ENCODE measurements around the gene HNRNPA1L2.
A peak's percentile ranks its signal among the peaks of the same experiment; 100 is the strongest.

HNRNPA1L2 gene

DNA sequence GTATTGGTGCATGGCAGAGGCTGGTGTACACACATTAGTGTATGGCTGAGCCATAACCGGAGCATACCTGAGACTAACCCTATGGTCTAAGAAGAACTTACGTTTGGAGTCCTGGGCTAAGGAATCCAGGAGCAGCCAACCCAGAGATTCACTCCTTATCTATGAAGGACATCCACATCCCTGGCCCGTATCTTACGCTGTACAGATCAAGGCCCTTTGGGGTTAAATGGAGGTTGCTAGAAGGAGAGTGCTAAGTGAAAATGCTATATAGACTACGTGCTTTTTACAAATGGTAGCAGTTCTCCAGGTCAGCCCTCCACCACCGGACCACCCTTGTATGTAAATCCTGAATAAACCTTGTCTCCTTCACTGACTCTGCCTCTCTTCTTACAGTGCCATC is 8.5 kb downstream of the HNRNPA1L2 start:
- DNase-seq, result peak; percentile 7

- no peak for DNase-seq
Observed at GRCh38 chr13:52651897-52652195, 9.6 kb downstream of the HNRNPA1L2 start.

DNA sequence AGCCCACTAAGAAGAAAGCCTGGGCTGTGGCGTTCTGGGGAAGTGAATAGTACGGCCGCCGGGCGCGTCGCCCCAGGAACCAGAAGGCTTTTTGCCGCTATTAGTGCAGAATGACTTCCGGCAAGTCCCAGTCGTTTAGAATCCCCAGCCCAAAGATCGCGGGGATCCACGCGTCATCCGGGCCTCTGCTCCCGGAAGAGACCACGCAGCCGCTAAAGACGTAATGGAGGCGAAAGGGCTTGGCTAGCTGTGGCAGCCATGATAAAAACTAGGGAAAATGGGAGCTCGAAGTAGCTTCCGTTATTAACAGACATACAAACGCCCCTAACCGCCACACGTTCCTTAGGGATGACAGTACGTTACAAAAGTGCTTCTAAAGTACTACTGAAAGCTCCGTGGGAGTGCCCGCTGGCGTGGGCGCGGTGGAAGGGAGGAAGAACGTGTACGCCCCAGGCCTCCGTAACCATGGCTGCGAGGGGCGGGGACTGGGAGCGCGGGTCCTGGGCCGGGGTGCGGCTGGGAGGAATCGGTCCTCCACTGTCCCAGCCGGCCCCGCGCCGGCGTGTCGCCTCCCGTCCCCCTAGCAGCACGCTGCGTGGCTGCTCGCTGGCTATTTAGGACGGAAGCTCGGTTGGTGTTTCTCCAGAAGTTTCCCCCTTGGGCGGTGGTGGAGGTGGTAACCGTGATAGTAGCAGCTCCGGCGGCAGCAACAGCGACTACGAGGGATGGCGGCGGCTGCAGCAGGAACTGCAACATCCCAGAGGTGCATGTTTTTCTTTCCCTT is 10.2 kb downstream of the HNRNPA1L2 start, which contains the start of gene SUGT1:
Gene SUGT1, plus strand, starts transcription at position 641 of the 784 bp plus-strand sequence. Its CDS starts 85 bp downstream, at position 726.
- DNase-seq, result peak; percentile 99

DNA sequence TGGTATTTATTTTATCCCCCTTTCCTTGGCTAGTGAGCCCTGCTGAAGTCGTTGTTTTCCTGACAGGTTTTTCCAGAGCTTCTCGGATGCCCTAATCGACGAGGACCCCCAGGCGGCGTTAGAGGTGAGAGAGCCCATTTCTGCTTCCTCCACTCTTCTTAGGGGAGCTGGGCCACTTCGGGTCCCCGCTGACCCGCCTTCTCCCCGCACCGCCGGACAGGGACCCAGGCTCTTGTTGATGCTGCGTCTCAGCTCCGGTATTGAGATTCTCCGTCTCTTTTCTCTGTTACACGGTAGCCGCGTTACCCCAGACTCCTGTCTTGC is 10.7 kb downstream of the HNRNPA1L2 start:
- DNase-seq, result no peak

- no peak for DNase-seq
Observed at GRCh38 chr13:52659340-52659739, 17.1 kb downstream of the HNRNPA1L2 start.

GRCh38 chr13:52664272-52664671 is 22.0 kb downstream of the HNRNPA1L2 start:
- DNase-seq, result no peak

- DNase-seq, result peak; percentile 70
Observed at GRCh38 chr13:52665325-52665724, 23.1 kb downstream of the HNRNPA1L2 start.

DNA sequence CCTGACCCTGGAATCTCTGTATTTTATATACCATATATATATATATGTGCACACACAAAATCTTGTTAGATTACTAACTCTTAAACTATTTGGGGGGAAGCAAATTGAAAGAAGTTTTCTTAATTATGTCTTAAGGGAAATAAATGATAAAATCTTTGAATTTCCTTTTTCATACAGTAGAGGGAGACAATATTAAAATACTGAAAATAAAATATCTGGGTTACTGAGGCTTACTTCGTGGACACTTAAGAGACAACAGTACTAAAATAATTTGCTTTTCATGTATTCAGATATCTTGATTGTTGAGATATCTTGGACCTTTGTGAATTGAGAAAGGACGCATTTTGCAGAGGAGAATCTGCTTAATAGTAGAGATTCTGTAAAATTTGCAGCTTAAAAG is 27.4 kb downstream of the HNRNPA1L2 start:
- no peak for DNase-seq

DNA sequence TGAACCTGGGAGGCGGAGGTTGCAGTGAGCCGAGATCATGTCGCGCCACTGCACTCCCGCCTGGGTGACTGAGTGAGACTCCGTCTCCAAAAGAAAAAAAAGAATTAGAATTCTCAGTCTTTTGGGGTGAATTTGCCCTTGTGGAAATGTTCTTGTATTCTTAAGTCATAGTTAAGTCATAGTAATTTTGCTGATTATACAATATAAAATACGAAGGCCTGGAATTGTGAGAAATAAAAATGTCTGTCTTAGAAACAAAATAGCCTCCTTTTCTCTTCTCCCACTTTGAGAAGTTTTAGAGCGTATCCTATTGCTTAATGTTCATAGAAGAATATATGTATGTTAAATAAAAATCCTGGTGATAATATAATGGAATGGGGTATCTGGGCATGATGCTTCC is 28.5 kb downstream of the HNRNPA1L2 start:
- no peak for DNase-seq

DNA sequence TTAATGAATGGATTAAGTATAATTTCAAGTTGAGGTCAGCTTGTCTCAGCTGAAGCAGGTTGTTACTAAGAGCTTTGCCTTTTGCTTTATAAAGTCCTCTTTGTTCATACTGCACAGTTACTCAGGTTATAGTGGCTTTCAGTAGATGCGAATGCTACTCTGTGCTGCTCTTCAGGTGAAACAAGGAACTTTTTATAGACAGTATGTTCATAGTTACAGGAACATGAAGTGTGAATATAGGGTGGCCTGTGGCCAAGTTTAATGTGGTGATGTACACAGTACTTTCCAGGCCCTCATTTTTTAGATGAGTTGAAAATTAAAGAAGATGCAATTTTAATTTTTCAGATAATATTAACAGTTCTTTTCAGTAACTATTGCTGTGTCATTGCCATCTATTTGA is 31.2 kb downstream of the HNRNPA1L2 start:
- DNase-seq, result peak; percentile 4

GRCh38 chr13:52677823-52678222 is 35.6 kb downstream of the HNRNPA1L2 start:
- DNase-seq, result no peak

DNA sequence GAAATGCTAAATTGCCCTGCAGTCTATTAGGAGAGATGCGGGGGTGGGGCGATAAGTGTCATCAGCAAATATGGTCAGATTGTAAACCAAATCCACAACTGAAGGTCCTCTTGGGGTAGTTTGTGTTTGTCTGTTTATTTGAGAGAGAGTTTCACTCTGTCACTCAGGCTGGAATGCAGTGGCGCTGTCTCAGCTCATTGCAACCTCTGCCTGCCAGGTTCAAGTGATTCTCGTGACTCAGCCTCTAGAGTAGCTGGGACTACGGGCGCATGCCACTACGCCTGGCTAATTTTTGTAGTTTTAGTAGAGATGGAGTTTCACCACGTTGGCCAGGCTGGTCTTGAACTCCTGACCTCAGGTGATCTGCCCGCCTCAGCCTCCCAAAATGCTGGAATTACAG is 43.6 kb downstream of the HNRNPA1L2 start:
- DNase-seq, result peak; percentile 2

GRCh38 chr13:52686376-52686775 is 44.1 kb downstream of the HNRNPA1L2 start:
- no peak for DNase-seq

Measured in DMS53 (cell line).